Activated CD8-positive, alpha-beta memory T cell treated with anti-CD3 and anti-CD28 coated beads for 48 hours (primary cell): Measurements from ENCODE around the gene EPHB1.
"Not testable (repeated sequence)": the region's sequence is repeated elsewhere in the genome, so short reads cannot be mapped to it uniquely, and the experiment has no call there.

Experiments
- DNase-seq, 3 experiments: peaks; one replicate each; pipeline ENCODE4 v3.0.0-alpha.2; 2020; ENCODE audit warnings: low read depth in 2 of 3, low spot score in 2 of 3

The EPHB1 gene

GRCh38 chr3:135109681-135110080, 314.6 kb downstream of the EPHB1 start:
- no peak for DNase-seq

GRCh38 chr3:135114551-135114950, 319.5 kb downstream of the EPHB1 start:
- DNase-seq: not testable (repeated sequence)

- DNase-seq: no peak
Measured at GRCh38 chr3:135117977-135118376, 322.9 kb downstream of the EPHB1 start.

- DNase-seq: no peak
Measured at GRCh38 chr3:135118792-135119191, 323.7 kb downstream of the EPHB1 start.

- DNase-seq: no peak
Measured at GRCh38 chr3:135125171-135125801, 330.2 kb downstream of the EPHB1 start.

GRCh38 chr3:135127946-135128470, 332.9 kb downstream of the EPHB1 start:
- DNase-seq: no peak

- no peak for DNase-seq
Measured at GRCh38 chr3:135128818-135129217, 333.8 kb downstream of the EPHB1 start.

GRCh38 chr3:135131290-135131689, 336.2 kb downstream of the EPHB1 start:
- no peak for DNase-seq

- DNase-seq: no peak
Measured at GRCh38 chr3:135133905-135134683, 339.0 kb downstream of the EPHB1 start.

GRCh38 chr3:135134684-135135075, 339.6 kb downstream of the EPHB1 start:
- DNase-seq: no peak

- DNase-seq: no peak
Measured at GRCh38 chr3:135135445-135135844, 340.4 kb downstream of the EPHB1 start.

- no peak for DNase-seq
Measured at GRCh38 chr3:135136361-135137100, 341.5 kb downstream of the EPHB1 start.

- DNase-seq: no peak
Measured at GRCh38 chr3:135137296-135137695, 342.2 kb downstream of the EPHB1 start.

GRCh38 chr3:135138776-135139175, 343.7 kb downstream of the EPHB1 start:
- no peak for DNase-seq

- DNase-seq: no peak
Measured at GRCh38 chr3:135140591-135140990, 345.5 kb downstream of the EPHB1 start.

- no peak for DNase-seq
Measured at GRCh38 chr3:135141160-135141559, 346.1 kb downstream of the EPHB1 start.

- DNase-seq: no peak
Measured at GRCh38 chr3:135141672-135142071, 346.6 kb downstream of the EPHB1 start.

GRCh38 chr3:135142530-135142929, 347.5 kb downstream of the EPHB1 start:
- no peak for DNase-seq

GRCh38 chr3:135143474-135143873, 348.4 kb downstream of the EPHB1 start:
- no peak for DNase-seq

GRCh38 chr3:135145581-135145980, 350.5 kb downstream of the EPHB1 start:
- DNase-seq: no peak

- no peak for DNase-seq
Measured at GRCh38 chr3:135147657-135148056, 352.6 kb downstream of the EPHB1 start.
